Activated naive CD4-positive, alpha-beta T cell treated with Interleukin-2 at 50 U/mL for 16 hours (primary cell): ENCODE data around the gene BMI1.
"Not testable (repeated sequence)": the region's sequence is repeated elsewhere in the genome, so short reads cannot be mapped to it uniquely, and the experiment has no call there.

ENCODE experiments used
- DNase-seq: peaks from one replicate; pipeline ENCODE4 v3.0.0-alpha.2; 2020

Gene BMI1

DNA sequence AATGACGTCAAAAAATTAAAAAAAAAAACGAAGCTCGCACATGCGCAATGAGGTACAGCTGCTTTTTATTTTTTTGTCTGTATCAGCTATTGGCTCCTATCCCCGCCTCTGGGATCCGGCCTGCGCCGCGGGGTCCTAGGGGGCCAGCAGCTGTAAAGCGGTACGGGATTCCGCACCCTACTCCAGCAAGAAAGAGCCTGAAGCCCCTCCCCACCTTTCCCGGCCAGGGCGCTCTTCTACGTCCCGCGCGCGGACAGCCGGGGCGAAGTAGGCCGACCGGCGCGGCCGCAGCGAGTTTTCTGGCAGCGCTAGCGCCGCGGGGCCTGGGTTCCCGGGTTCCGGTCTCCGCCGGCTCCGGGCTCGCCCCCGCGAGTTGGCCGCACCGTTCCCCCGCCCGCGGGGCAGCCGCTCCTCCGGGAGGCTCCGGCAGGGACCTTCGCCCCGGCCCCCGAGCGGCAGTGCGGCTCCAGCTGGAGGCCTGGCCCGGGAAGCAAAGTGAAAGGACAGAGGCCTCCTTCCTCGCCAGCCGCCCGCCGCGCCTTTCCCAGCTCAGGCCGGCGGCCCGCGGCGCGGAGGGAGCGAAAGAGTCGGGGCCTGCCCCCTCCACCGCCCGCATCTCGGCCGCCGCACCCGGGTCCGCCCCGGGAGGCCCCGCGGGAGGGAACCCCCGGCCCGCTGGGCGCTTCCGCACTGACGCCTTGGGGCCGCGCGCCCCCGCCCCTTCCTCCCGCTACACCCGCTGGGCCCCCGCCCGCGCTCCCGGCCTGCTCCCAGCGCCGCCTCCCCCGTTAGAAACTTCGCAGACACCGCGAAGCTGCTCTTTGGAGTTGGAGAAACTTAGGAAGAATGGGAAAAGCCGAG lies 19.7 kb downstream of the BMI1 start:
- DNase-seq = peak; percentile 62

DNA sequence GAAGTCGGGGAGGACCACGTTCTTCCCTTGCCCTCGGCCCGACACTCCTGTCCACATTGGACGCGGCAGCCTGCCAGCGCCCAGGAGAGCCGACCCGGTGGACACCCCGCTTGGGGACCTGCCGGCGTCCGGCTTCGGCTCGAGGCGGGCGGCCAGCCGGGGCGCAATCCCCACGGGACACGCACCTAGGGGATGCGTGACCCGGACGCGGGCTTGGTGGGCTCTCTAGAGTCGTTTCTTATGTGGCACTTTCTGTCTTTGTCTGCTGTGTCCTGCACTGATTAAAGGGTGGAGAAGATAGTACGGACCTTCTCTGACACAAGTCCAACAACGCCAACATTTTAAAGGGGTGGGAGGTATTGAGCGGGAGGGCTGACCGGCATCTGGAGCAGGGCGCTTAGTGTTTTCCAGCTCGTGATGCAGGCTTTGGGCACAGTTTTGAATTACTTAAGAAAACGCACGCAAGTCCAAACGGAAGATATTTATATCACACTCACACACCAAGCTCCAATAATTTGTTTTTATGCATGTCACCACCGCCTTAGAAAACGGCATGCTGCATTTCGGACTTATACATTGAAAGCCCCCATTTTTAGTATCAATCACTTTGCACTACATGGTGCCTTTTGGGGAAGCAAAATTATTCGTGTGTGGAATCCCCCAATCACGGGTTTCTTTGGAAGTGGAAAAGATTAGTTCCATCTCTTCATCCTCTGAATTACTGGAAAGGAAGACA lies 20.5 kb downstream of the BMI1 start:
- DNase-seq = no peak

GRCh38 chr10:22341926-22342196 lies 21.0 kb downstream of the BMI1 start:
- no peak for DNase-seq

DNA sequence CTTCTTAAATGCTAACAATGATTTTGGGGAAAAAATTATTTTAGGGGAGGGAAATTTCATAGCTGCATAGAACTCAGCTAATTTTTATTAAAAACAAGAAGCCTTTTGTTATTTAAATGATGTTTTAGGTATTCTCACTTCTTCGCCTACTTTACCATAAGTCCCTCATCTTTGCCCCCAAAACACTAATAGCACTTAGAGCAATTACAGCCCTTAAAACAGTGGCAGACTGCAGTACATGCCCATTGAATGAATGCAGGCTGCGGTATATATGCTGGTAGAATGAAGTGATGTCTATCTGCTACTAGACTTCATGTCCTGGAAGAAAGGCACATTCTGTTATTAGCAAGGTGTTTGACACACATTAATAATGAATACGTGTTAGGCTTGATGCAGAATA lies 21.5 kb downstream of the BMI1 start:
- DNase-seq = no peak

- DNase-seq = no peak
These were observed 22.8 kb downstream of the BMI1 start for GRCh38 chr10:22343731-22344130.

GRCh38 chr10:22344249-22344648 lies 23.4 kb downstream of the BMI1 start:
- no peak for DNase-seq

- no peak for DNase-seq
These were observed 23.9 kb downstream of the BMI1 start for GRCh38 chr10:22344781-22345300.

DNA sequence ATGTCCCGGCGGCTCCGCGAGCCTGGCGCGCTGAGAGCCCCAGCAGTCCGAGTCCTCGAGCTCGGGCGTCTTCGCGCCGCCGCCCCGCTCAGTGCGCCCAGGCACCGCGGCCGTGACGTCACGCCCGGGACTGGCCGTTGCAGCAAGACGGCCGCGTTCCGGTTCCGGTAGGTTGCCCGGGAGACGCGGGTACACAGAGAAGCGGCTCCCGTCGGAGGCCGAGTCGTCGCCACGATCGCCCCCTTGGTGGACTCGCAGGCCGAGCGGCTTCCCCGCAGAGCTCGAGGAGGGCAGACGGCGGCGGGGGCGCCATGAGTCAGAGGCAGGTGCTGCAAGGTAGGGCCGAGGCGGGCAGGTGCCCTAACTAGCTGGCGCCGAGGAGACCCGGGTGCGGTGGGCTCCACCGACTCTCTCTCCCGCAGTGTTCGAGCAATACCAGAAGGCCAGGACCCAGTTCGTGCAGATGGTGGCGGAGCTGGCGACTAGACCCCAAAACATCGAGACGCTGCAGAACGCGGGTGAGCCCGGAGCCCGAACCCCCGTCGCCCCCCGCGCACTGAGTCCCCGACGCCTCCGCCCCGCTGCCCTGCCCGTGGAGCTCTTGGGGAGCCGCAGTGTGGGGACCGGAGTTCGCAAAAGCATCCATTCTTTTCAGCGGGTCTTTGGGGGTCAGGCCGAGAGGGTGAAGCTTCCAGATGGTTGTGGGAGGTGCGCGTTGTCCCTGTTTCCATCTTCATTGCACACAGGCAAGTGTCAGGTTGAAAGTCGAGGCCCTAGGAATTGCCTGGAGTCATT lies 24.6 kb downstream of the BMI1 start, which contains the start of gene SPAG6:
TSS of gene SPAG6 (plus strand) at position 196 of the 795 bp plus-strand sequence. CDS start at position 312, 116 bp downstream.
- DNase-seq = peak; percentile 38

- DNase-seq = no peak
These were observed 25.3 kb downstream of the BMI1 start for GRCh38 chr10:22346096-22346661.

GRCh38 chr10:22349755-22350154 lies 28.9 kb downstream of the BMI1 start:
- DNase-seq = no peak

DNA sequence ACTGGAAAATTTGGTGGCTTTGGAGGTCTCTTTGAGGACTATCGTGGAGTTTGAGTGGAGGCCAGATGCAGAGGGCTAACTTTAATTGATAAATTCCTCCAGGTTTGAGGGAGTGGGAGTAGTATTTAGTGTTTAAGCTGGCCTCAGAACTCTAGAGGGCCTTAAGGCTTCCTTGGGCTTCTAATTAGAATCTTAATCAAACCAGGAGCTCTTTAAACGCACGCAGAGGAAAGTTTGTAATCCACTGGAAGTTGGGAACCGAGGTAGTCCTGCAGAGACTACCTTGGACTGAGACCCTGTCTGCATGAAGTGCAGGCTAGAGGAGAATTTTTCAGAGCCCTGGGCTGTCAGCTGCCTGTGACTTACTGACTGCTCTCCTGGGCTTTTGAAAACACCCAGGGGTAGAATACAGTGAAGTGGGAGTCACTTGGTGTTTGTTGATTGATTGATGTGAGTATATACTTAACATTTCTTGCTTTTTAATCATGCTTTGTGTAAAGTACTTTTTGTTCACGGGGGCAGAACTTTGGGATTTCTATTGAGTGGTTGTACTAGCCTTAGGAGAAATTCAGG lies 30.3 kb downstream of the BMI1 start:
- DNase-seq = no peak

DNA sequence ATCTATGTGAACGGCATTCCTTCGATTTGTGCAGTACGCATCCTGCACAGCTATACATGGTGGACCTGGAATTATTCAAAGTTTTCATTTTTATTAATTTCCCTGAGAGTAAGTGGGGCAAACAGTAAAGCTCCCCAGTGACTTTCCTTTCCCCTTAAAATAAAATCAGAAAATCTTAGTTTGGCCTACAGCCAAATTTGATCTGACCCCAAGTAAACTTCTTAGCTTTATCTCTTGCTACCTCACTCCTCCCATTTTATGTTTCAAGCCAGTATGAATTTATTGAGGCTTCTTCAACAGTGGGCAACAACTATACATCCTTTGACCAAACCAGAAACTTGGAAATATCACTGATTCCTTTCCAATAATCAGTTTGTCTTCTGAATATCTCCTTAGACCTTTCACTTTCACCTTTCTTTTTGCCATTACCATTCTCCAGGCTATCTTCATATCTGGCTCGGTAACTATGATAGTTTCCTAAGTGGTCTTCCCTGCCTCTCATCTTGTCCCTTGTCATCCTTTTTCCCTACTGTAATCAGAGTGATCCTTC lies 35.5 kb downstream of the BMI1 start:
- DNase-seq = no peak

- DNase-seq = not testable (repeated sequence)
These were observed 36.9 kb downstream of the BMI1 start for GRCh38 chr10:22357770-22358169.

DNA sequence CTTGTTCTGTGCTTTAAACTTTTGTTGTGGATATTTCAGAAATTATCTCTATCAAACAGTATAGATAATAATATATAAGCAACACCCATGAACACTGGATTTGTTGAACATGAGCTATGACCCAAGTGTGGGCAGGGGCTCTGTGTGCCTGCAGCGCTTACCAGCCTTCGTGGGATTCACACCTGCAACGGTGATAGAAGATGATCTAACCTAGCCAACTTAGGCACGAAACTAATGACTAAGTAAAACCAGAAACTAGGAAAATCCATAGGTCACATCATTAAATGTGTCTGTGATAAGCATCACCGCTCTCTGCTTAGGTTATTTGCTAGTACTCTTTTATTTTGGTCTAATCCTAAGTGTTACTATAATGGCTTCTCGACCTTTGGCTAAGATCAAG lies 42.4 kb downstream of the BMI1 start:
- no peak for DNase-seq

DNA sequence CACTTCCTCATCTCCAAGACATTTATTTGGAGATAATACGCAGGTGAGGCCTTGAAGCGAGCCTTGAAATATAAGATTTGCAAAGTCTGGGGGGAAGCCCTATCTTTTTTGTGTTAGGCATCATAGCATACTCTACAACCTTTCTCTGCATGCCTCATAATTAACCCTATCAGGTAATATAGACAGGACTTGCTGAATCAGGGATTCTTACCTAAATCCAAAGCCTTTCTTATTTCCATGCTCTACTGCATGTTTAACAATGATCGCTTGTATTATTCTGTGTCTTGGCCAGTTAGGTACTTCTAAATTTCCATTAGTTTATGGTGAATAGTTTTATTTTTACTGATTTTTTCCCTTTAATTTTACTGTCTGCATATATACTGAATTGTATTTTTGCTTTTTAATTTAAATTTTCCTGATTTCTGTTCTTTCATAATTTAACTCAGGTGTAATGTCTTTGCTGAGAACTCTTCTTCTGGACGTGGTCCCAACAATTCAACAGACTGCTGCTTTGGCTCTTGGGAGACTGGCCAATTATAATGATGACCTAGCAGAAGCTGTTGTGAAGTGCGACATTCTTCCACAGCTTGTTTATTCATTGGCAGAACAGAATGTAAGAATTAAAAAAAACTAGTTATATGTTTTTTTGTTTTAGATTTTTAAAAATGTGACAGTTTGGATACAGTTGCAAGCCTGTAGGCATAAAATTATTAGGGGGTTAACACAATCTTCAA lies 43.7 kb downstream of the BMI1 start:
- DNase-seq = no peak

DNA sequence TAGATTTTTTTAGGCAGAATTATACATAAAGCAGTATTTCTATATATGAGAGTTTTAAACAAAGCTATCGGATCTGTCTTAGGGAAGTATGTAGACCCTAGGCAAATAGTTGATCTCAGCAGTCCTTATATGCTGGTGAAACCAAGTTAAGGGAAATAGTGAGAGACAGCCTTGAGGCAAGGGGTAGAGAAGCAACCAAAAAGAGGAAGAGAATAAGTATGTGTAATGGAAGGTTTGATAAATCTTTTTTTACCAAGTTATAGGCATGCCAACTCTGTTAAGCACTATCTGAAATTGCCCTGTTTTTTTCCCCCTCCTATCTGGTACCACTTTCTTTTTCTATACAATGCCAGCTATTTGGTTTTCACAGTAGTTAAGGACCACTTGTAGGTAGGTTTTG lies 44.3 kb downstream of the BMI1 start:
- no peak for DNase-seq

DNA sequence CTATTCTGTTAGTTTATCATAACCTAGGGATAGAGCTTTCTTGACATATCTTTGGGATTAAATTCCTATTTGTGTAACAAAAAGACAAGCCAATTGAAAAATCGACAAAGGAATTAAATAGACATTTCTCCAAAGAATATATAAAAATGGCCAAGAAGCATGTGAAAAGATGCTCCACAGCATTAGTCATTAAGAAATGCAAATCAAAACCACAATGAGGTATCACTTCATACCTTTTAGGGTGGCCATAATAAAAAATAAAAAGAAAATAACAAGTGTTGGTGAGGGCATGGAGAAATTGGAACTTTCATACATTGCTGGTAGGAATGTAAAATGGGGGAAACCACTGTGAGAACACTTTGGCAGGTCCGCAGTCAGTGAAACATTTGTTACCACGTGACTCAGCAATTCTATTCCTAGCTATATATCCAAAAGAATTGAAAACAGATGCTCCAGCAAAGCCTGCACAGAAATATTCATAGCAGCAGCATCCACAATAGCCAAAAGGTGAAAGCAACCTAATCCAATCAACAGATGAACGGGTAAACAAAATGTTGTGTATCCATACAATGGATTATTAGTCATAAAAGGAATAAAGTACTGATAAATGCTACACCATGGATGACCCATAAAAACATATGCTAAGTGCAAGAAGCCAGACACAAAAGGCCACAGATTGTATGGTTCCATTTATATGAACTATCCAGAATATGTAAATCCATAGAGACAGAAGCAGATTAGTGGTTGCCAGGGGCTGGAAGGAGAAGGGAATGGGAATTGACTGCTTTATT lies 44.9 kb downstream of the BMI1 start:
- no peak for DNase-seq

- DNase-seq = no peak
These were observed 45.5 kb downstream of the BMI1 start for GRCh38 chr10:22366435-22366703.

DNA sequence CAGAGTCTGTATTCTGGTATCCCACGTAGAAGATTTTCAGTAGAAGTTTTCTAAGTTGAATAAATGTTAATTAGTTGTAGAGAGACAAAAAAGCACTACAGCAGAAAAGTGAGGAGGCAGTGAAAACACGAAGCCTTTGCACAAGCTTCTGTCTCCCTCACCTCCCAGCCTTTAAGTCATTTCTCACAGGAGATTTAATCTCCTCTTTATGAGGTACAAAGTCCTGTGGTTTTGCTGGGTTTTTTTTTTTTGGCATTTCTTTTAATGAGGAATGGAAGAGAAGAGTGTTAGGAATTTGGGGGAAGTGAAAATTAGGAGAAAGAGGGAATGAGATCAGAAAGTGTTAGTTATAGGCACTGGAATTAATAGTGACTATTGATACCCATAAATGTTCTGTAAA lies 45.9 kb downstream of the BMI1 start:
- DNase-seq = no peak

DNA sequence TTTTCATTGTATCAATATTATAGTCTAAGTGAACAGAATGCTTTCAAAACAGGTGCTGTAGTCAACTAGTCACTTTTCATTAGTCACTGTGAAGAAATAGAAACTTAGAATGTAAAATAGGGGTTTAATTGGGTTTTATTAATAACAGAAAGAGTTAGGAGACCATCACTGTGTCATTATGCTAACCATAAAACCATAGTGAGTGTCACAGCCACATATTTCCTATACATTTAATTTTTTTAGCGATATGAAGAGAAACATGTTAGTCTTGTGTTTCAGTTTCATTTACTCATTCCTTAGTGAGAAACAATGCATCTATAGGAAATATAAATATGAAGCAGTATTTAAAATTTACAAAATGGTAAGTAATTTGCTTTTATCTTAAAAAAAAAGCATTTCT lies 46.6 kb downstream of the BMI1 start:
- no peak for DNase-seq

DNA sequence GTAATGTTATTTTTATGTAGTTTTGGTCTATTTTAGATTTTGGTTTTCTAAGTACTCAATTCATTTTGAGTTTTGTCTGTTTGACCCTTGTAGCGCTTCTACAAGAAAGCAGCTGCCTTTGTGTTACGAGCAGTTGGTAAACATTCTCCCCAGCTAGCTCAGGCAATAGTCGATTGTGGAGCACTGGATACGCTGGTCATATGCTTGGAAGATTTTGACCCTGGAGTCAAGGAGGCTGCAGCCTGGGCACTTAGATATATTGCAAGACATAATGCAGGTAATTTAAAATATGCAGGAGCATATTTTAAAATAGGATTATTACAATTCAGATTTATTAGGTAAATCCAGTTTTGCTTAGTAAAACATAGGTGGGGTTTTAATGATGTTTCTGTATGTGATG lies 47.5 kb downstream of the BMI1 start:
- no peak for DNase-seq
